ENCODE measurements around the gene DDX39B.

Gene DDX39B

GRCh38 chr6:31546958-31547726 lies 5.3 kb upstream of the DDX39B start, which contains the start of gene NFKBIL1:
Gene NFKBIL1 (plus strand): TSS chr6:31547608. CDS start chr6:31547695, 87 bp downstream.
- TF ChIP-seq FOXM1 (IDR thresholded peaks at IDR 0.05; ENCODE audit: borderline replicate concordance, low read depth) (no peak), TCF12 (IDR thresholded peaks at IDR 0.05; ENCODE audit: low read depth) (peak; percentile 51; the same call in 1 of the 2 replicates), NFIC (IDR thresholded peaks at IDR 0.05) (peak; percentile 50), EP300 (IDR thresholded peaks at IDR 0.05; ENCODE audit: borderline replicate concordance) (no peak), EGR1 (IDR thresholded peaks at IDR 0.05) (no peak), CREB1 (IDR thresholded peaks at IDR 0.05; ENCODE audit: low read depth) (peak; percentile 89), TEAD4 (IDR thresholded peaks at IDR 0.05) (no peak), TAF1 (IDR thresholded peaks at IDR 0.05; ENCODE audit: low read depth) (peak; percentile 37), MAX (IDR thresholded peaks at IDR 0.05) (peak; percentile 56), YY1 (IDR thresholded peaks at IDR 0.05; ENCODE audit: low read depth) (peak; percentile 76), ZBTB7A (IDR thresholded peaks at IDR 0.05; ENCODE audit: low read depth) (peak; percentile 66; the same call in 1 of the 2 replicates), CEBPB (IDR thresholded peaks at IDR 0.05) (0 out of 2 replicates have a peak, but pooled peaks have one; percentile 29), REST (IDR thresholded peaks at IDR 0.05; ENCODE audit: low read depth) (no peak), RAD21 (IDR thresholded peaks at IDR 0.05; ENCODE audit: low read depth) (no peak), USF1 (IDR thresholded peaks at IDR 0.05) (no peak)

GRCh38 chr6:31546339-31546957 lies 4.6 kb upstream of the DDX39B start, which contains the start of gene ATP6V1G2:
Gene ATP6V1G2 (minus strand): TSS chr6:31546608. CDS start chr6:31546559, 49 bp downstream.
- TF ChIP-seq RAD21 (IDR thresholded peaks at IDR 0.05; ENCODE audit: low read depth) = peak; percentile 99
- TF ChIP-seq TEAD4 (IDR thresholded peaks at IDR 0.05) = no peak

- TF ChIP-seq TAF1 (IDR thresholded peaks at IDR 0.05; ENCODE audit: low read depth) (no peak), CEBPB (IDR thresholded peaks at IDR 0.05) (no peak), TCF12 (IDR thresholded peaks at IDR 0.05; ENCODE audit: low read depth) (no peak), YY1 (IDR thresholded peaks at IDR 0.05; ENCODE audit: low read depth) (no peak), MAX (IDR thresholded peaks at IDR 0.05) (no peak)
Measured at GRCh38 chr6:31545291-31545690, 3.5 kb upstream of the DDX39B start.

GRCh38 chr6:31544676-31545075 lies 2.9 kb upstream of the DDX39B start:
- TF ChIP-seq EGR1 (IDR thresholded peaks at IDR 0.05) (no peak), USF1 (IDR thresholded peaks at IDR 0.05) (no peak), MAX (IDR thresholded peaks at IDR 0.05) (no peak), CEBPB (IDR thresholded peaks at IDR 0.05) (no peak), NFIC (IDR thresholded peaks at IDR 0.05) (no peak)

- no peak for TF ChIP-seq CEBPB (IDR thresholded peaks at IDR 0.05)
- no peak for TF ChIP-seq TAF1 (IDR thresholded peaks at IDR 0.05; ENCODE audit: low read depth)
- no peak for TF ChIP-seq EP300 (IDR thresholded peaks at IDR 0.05; ENCODE audit: borderline replicate concordance)
- TF ChIP-seq ZBTB7A (IDR thresholded peaks at IDR 0.05; ENCODE audit: low read depth) = no peak
- no peak for TF ChIP-seq CREB1 (IDR thresholded peaks at IDR 0.05; ENCODE audit: low read depth)
- no peak for TF ChIP-seq RAD21 (IDR thresholded peaks at IDR 0.05; ENCODE audit: low read depth)
- TF ChIP-seq YY1 (IDR thresholded peaks at IDR 0.05; ENCODE audit: low read depth) = no peak
Measured at GRCh38 chr6:31543639-31544038, 1.8 kb upstream of the DDX39B start.

GRCh38 chr6:31541059-31541657 lies 645 bp downstream of the DDX39B start:
- peak; percentile 17; the same call in 1 of the 2 replicates for TF ChIP-seq TEAD4 (IDR thresholded peaks at IDR 0.05)
- TF ChIP-seq FOXM1 (IDR thresholded peaks at IDR 0.05; ENCODE audit: borderline replicate concordance, low read depth) = no peak
- no peak for TF ChIP-seq EGR1 (IDR thresholded peaks at IDR 0.05)

- TF ChIP-seq TEAD4 (IDR thresholded peaks at IDR 0.05) (no peak), CEBPB (IDR thresholded peaks at IDR 0.05) (no peak), TCF12 (IDR thresholded peaks at IDR 0.05; ENCODE audit: low read depth) (no peak), NFIC (IDR thresholded peaks at IDR 0.05) (no peak), EGR1 (IDR thresholded peaks at IDR 0.05) (no peak), MAX (IDR thresholded peaks at IDR 0.05) (no peak), EP300 (IDR thresholded peaks at IDR 0.05; ENCODE audit: borderline replicate concordance) (no peak)
Measured at GRCh38 chr6:31540640-31541039, 1.2 kb downstream of the DDX39B start.
